Activated CD4-positive, alpha-beta memory T cell treated with anti-CD3 and anti-CD28 coated beads, Interleukin-2, amount 10 ng/mL, durations not matched to agents 7 days and 5 days (primary cell): ENCODE measurements around the gene KCTD6. TPM values are rescaled to one million over a fixed set of nuclear protein-coding genes. Genes with fewer than 3 reads are reported as not detected.

ENCODE experiments used
- CTCF ChIA-PET: fragments of 350-600 bp; sonication (Branson Sonifier 250); formaldehyde crosslinking; loops from one replicate; lab custom pipeline; 2021; ENCODE audit warnings: antibody characterized with exemption, inconsistent platforms; lab: Charles Lee
- POLR2A ChIA-PET: fragments of 350-600 bp; sonication (Branson Sonifier 250); formaldehyde crosslinking; loops from one replicate; lab custom pipeline; 2021; ENCODE audit warnings: antibody characterized with exemption; lab: Charles Lee
- DNase-seq: peaks from one replicate; pipeline ENCODE4 v3.0.0-alpha.2; 2020
- H3K27ac Mint-ChIP-seq: one replicate; pipeline ENCODE4 v1.8.0; 2021; ENCODE audit warnings: mild to moderate bottlenecking, mixed read lengths
- H3K27me3 Mint-ChIP-seq: one replicate; pipeline ENCODE4 v1.8.0; 2021; ENCODE audit warnings: mixed read lengths
- H3K36me3 Mint-ChIP-seq: one replicate; pipeline ENCODE4 v1.8.0; 2021; ENCODE audit warnings: low read depth, mixed read lengths
- H3K4me1 Mint-ChIP-seq: one replicate; pipeline ENCODE4 v1.8.0; 2021; ENCODE audit warnings: mixed read lengths
- H3K4me3 Mint-ChIP-seq: one replicate; pipeline ENCODE4 v1.8.0; 2021; ENCODE audit warnings: mild to moderate bottlenecking, mixed read lengths
- H3K9me3 Mint-ChIP-seq: one replicate; pipeline ENCODE4 v1.8.0; 2021; ENCODE audit warnings: mixed read lengths
- total RNA-seq, 2 experiments: library from RNA; stranded (reverse); gene quantifications; one replicate each; pipeline ENCODE4 v1.2.3, GENCODE V29; 2021

KCTD6 gene
- total RNA-seq, 2 experiments from 2014 or later = 9.4 to 12.4 TPM

DNA sequence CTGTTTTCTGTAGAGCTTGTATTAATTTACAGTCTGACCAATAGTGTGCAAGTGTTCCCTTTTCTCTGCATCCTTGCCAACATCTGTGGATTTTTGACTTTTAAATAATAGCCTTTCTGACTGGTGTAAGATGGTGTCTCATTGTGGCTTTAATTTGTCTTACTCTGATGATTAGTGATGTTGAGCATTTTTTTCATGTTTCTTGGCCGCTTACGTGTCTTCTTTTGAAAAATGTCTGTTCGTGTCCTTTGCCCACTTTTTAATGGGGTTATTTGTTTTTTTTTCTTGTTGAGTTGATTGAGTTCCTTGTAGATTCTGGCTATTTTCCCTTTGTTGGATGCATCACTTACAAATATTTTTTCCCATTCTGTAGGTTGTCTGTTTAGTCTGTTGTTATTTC lies 52.6 kb downstream of the KCTD6 start:
- H3K27ac Mint-ChIP-seq = no peak overlapping the region
- ChIA-PET CTCF (no interaction called here), POLR2A (no interaction called here)
- H3K9me3 Mint-ChIP-seq = no peaks in the 10 kb centered on the region
- no peaks in the 10 kb centered on the region for H3K4me1 Mint-ChIP-seq
- no peak for DNase-seq
- H3K36me3 Mint-ChIP-seq = no peaks in the 10 kb centered on the region
- no peak overlapping the region for H3K4me3 Mint-ChIP-seq
- H3K27me3 Mint-ChIP-seq = peaks cover 17% of the 10 kb centered on the region

DNA sequence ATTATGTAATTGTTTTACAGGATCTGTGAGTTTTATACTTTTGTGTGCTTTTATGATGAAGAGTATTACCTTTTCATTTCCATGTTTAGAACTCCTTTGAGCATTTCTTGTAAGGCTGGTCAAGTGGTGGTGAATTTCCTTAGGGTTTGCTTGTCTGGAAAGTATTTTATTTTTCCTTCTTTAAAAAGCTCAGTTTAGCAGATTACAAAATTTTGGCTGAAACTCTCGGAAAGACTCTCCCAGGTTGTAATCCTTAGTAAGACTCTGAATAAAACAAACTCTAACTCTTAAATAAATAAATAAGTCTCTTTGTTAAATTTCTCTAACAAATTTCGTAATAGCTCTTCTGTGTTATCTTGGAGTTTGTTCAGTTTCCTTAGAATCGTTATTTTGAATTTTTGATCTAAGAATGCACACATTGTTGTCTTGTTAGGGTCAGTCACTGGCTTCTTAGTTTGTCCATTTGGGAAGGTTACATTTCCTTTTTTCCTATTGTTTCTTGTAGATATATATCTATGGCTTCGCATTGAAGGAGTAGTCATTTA lies 59.8 kb downstream of the KCTD6 start:
- Mint-ChIP-seq H3K9me3 (peaks cover 3% of the 10 kb centered on the region), H3K36me3 (no peaks in the 10 kb centered on the region), H3K4me3 (no peak overlapping the region), H3K4me1 (no peaks in the 10 kb centered on the region), H3K27ac (no peak overlapping the region), H3K27me3 (peaks cover 13% of the 10 kb centered on the region)
- CTCF ChIA-PET = interaction anchor here (0.6 kb wide), 1 partner anchor 17 kb away, joined by 3 read pairs; no protein-coding TSS in a partner anchor
- no peak for DNase-seq
- POLR2A ChIA-PET = no interaction called here

Other genes starting within 250 kb of the KCTD6 start
- gene RPP14, start 185.9 kb upstream of the KCTD6 start, total RNA-seq = 10 to 100 TPM; 10.7 to 11.2 TPM
- gene HTD2, start 185.6 kb upstream of the KCTD6 start, total RNA-seq = 1 to 10 TPM; 6.3 to 8.5 TPM
- 10 to 100 TPM; 50.7 to 51.2 TPM for gene PXK, start 159.2 kb upstream of the KCTD6 start, total RNA-seq
- 10 to 100 TPM; 55.5 to 58.9 TPM for gene PDHB, start 58.3 kb upstream of the KCTD6 start, total RNA-seq
- gene ACOX2, start 45.1 kb downstream of the KCTD6 start, total RNA-seq = not detected
- not detected for gene FAM107A, start 85.3 kb downstream of the KCTD6 start, total RNA-seq
- gene FAM3D, start 174.7 kb downstream of the KCTD6 start, total RNA-seq = not detected